Measurements from ENCODE around the gene TRMT10B.

GRCh38 chr9:37705787-37706186, 47.8 kb upstream of the TRMT10B start:
- TF ChIP-seq EZH2 (IDR thresholded peaks at IDR 0.05; ENCODE audit: insufficient read depth, poor library complexity, severe bottlenecking) (no peak), EZH2phosphoT487 (IDR thresholded peaks at IDR 0.05; ENCODE audit: insufficient read depth, low read depth) (no peak)
